Fibroblast of lung (primary cell): ENCODE measurements around the gene NEU2. TPM values are rescaled to one million over a fixed set of nuclear protein-coding genes. Genes with fewer than 3 reads are reported as not detected.

Source experiments
- DNase-seq, 2 donors: peaks; one replicate each; pipeline versions ENCODE4 v3.0.0 to v3.0.0-alpha.2; 2010; ENCODE audit warnings: low read depth in 2 of 2
- H2AFZ ChIP-seq: 2 replicates; pipeline ENCODE4 v1.5.1; 2012; ENCODE audit warnings: low read length, control low read depth, inconsistent platforms
- H3K27ac ChIP-seq: 2 replicates; pipeline ENCODE4 v1.5.1; 2011; ENCODE audit warnings: low read length, control low read depth; ENCODE audit not compliant: insufficient read depth
- H3K27me3 ChIP-seq: 2 replicates; pipeline ENCODE4 v1.5.1; 2011; ENCODE audit warnings: mild to moderate bottlenecking, low read length; ENCODE audit not compliant: control insufficient read depth, insufficient read depth
- H3K36me3 ChIP-seq: 2 replicates; pipeline ENCODE4 v1.5.1; 2011; ENCODE audit warnings: low read length; ENCODE audit not compliant: control insufficient read depth, insufficient read depth
- H3K4me1 ChIP-seq: 2 replicates; pipeline ENCODE4 v1.5.1; 2011; ENCODE audit warnings: low read length; ENCODE audit not compliant: control insufficient read depth, insufficient read depth; ENCODE audit errors: extremely low read depth
- H3K4me2 ChIP-seq: 2 replicates; pipeline ENCODE4 v1.5.1; 2011; ENCODE audit warnings: low read length, control low read depth; ENCODE audit not compliant: insufficient read depth; ENCODE audit errors: extremely low read depth
- H3K4me3 ChIP-seq, 4 experiments: fragments of 200-600 bp in 1 of 4; sonication (generic) in 1 of 4; replicated peaks in 1 of 4; 2 replicates each; pipeline ENCODE4 v1.5.1; 2011 to 2016; ENCODE audit warnings: low read length in 4 of 4, low read depth in 3 of 4, mild to moderate bottlenecking in 3 of 4, control low read depth in 2 of 4, inconsistent platforms in 1 of 4, mixed read lengths in 1 of 4; ENCODE audit not compliant: insufficient read depth in 1 of 4; ENCODE audit errors: control extremely low read depth in 1 of 4
- H3K79me2 ChIP-seq: 2 replicates; pipeline ENCODE4 v1.5.1; 2012; ENCODE audit warnings: mild to moderate bottlenecking, low read length, inconsistent platforms; ENCODE audit not compliant: control insufficient read depth, insufficient read depth
- H3K9ac ChIP-seq: 2 replicates; pipeline ENCODE4 v1.5.1; 2011; ENCODE audit warnings: mild to moderate bottlenecking, low read length, control low read depth; ENCODE audit not compliant: insufficient read depth
- H3K9me3 ChIP-seq: 2 replicates; pipeline ENCODE4 v1.5.1; 2012; ENCODE audit warnings: low read depth, low read length; ENCODE audit not compliant: control insufficient read depth, insufficient read depth
- H4K20me1 ChIP-seq: 2 replicates; pipeline ENCODE4 v1.5.1; 2011; ENCODE audit warnings: low read length; ENCODE audit not compliant: control insufficient read depth, insufficient read depth; ENCODE audit errors: extremely low read depth
- EZH2 ChIP-seq: IDR thresholded peaks from 2 replicates; pipeline ENCODE4 v1.5.1; 2012; ENCODE audit warnings: low read length, control low read depth, mild to moderate bottlenecking; ENCODE audit errors: missing control alignments
- polyA plus RNA-seq, 2 donors: library from polyadenylated mRNA; depleted of rRNA in 1 of 2; stranded (reverse) in 1 of 2; unstranded in 1 of 2; fragments of >200 nt; gene quantifications; 2 replicates each; pipeline ENCODE4 v1.2.1, GENCODE V29; 2011 to 2012; ENCODE audit warnings: missing spikeins in 1 of 2
- total RNA-seq: library from RNA; depleted of rRNA; stranded (reverse); fragments of >200 nt; gene quantifications from 2 replicates; pipeline ENCODE4 v1.2.1, GENCODE V29; 2014
- TF ChIP-seq, protein P1 (sequence below), 2 donors: IDR thresholded peaks in 1 of 2; conservative IDR thresholded peaks in 1 of 2; 1 replicate in 1 of 2; 2 replicates in 1 of 2; pipeline ENCODE4 v1.5.1; 2011 to 2012; ENCODE audit warnings: low read length in 2 of 2, control low read depth in 1 of 2, inconsistent platforms in 1 of 2, low read depth in 1 of 2, mild to moderate bottlenecking in 1 of 2

NEU2 gene
- total and polyA plus RNA-seq, 2 donors (not counting 1 experiment from before 2014, with no cell fraction given) = not detected

GRCh38 chr2:233020454-233020853 is 12.0 kb upstream of the NEU2 start:
- H3K4me2 ChIP-seq = no peak overlapping the region
- no peak for DNase-seq
- H3K27me3 ChIP-seq = no peaks in the 10 kb centered on the region
- H3K9ac ChIP-seq = no peak overlapping the region
- no peaks in the 10 kb centered on the region for H3K9me3 ChIP-seq
- H3K36me3 ChIP-seq = no peaks in the 10 kb centered on the region
- H3K79me2 ChIP-seq = no peaks in the 10 kb centered on the region
- H3K4me1 ChIP-seq = no peaks in the 10 kb centered on the region
- no peak overlapping the region for H3K27ac ChIP-seq
- TF ChIP-seq, protein P1, sequence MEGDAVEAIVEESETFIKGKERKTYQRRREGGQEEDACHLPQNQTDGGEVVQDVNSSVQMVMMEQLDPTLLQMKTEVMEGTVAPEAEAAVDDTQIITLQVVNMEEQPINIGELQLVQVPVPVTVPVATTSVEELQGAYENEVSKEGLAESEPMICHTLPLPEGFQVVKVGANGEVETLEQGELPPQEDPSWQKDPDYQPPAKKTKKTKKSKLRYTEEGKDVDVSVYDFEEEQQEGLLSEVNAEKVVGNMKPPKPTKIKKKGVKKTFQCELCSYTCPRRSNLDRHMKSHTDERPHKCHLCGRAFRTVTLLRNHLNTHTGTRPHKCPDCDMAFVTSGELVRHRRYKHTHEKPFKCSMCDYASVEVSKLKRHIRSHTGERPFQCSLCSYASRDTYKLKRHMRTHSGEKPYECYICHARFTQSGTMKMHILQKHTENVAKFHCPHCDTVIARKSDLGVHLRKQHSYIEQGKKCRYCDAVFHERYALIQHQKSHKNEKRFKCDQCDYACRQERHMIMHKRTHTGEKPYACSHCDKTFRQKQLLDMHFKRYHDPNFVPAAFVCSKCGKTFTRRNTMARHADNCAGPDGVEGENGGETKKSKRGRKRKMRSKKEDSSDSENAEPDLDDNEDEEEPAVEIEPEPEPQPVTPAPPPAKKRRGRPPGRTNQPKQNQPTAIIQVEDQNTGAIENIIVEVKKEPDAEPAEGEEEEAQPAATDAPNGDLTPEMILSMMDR (conservative IDR thresholded peaks at IDR 0.05 in 1 of 2, IDR thresholded peaks at IDR 0.05 in 1 of 2; ENCODE audit: low read depth in 1 of 2, low read length in 2 of 2) = no peak
- no peak for TF ChIP-seq EZH2
- H2AFZ ChIP-seq = no peak overlapping the region
- H4K20me1 ChIP-seq = no peaks in the 10 kb centered on the region
- H3K4me3 ChIP-seq = no peak overlapping the region

DNA sequence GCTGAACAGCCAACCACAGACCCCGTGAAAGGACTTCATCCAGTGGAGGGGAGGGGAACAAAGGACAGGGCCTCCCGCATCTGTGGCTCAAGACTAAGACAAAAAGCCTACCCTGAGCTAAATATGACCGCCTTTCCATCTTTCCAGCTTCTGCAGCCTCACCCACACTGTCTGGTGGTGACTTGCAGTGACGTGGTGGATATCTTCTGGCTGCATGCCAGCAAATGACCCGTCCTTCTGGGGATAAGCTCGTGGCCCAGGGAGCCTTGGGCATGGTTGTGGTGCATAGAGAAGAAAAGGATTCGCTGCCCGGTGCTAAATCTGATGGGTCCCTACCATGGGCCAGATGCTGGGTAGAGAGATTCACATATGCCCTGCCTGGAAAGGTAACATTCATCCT is 10.7 kb upstream of the NEU2 start:
- TF ChIP-seq EZH2 = no peak
- TF ChIP-seq, protein P1 (conservative IDR thresholded peaks at IDR 0.05 in 1 of 2, IDR thresholded peaks at IDR 0.05 in 1 of 2; ENCODE audit: low read depth in 1 of 2, low read length in 2 of 2) = no peak
- Histone ChIP-seq H4K20me1 (no peaks in the 10 kb centered on the region), H3K27ac (no peak overlapping the region), H3K79me2 (no peaks in the 10 kb centered on the region), H3K9ac (no peak overlapping the region), H3K4me2 (no peak overlapping the region), H3K9me3 (no peaks in the 10 kb centered on the region), H3K27me3 (no peaks in the 10 kb centered on the region), H2AFZ (no peak overlapping the region), H3K4me1 (peaks cover 2% of the 10 kb centered on the region), H3K4me3 (no peak overlapping the region), H3K36me3 (no peaks in the 10 kb centered on the region)
- peak; percentile 5 to 38 for DNase-seq

- Histone ChIP-seq H3K9me3 (no peaks in the 10 kb centered on the region), H3K9ac (no peak overlapping the region), H3K4me2 (no peak overlapping the region), H2AFZ (no peak overlapping the region), H3K4me3 (no peak overlapping the region), H3K79me2 (no peaks in the 10 kb centered on the region), H3K27me3 (no peaks in the 10 kb centered on the region), H3K4me1 (peaks cover 2% of the 10 kb centered on the region), H4K20me1 (no peaks in the 10 kb centered on the region), H3K27ac (no peak overlapping the region), H3K36me3 (no peaks in the 10 kb centered on the region)
- no peak for TF ChIP-seq EZH2
- TF ChIP-seq, protein P1 (conservative IDR thresholded peaks at IDR 0.05 in 1 of 2, IDR thresholded peaks at IDR 0.05 in 1 of 2; ENCODE audit: low read depth in 1 of 2, low read length in 2 of 2) = no peak
- DNase-seq = no peak
Observed at GRCh38 chr2:233022561-233022960, 9.9 kb upstream of the NEU2 start.
